Stimulated activated CD8-positive, alpha-beta memory T cell treated with anti-CD3 and anti-CD28 coated beads, Interleukin-15, amount 100 ng/mL, for 24 hours (primary cell): Measurements from ENCODE around the gene ERBB4.

Experiments used
- DNase-seq: peaks from one replicate; pipeline ENCODE4 v3.0.0-alpha.2; 2020; ENCODE audit warnings: low read depth

ERBB4 gene

GRCh38 chr2:211829725-211830124 lies 708.9 kb downstream of the ERBB4 start:
- DNase-seq = no peak

DNA sequence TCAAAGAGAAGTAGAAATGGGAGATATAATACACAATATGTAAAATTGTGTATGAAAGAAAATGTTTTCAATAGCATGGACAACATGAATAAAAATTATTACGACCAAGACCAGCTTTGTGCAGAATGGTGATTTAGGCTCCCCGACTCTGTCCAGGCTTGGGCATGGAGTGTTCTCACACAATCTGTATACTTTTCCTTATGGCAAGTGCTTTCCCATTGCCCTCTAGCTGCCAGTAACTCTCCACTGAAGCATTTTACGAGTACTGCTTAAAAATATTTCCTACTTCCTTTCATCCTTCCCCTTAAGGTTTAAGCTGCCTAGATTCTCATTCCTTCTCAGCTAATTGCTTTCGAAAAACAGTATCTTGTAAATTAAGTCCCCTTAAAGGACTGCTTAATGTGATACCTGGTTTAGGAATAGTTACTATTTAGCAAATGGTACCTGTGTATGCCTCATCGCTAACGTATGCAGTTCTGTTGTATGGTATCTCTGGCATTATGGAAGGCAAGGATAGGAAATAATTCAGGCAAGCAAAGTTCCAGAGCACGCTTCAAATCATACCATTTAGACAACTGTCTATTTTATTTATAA lies 714.6 kb downstream of the ERBB4 start:
- no peak for DNase-seq

DNA sequence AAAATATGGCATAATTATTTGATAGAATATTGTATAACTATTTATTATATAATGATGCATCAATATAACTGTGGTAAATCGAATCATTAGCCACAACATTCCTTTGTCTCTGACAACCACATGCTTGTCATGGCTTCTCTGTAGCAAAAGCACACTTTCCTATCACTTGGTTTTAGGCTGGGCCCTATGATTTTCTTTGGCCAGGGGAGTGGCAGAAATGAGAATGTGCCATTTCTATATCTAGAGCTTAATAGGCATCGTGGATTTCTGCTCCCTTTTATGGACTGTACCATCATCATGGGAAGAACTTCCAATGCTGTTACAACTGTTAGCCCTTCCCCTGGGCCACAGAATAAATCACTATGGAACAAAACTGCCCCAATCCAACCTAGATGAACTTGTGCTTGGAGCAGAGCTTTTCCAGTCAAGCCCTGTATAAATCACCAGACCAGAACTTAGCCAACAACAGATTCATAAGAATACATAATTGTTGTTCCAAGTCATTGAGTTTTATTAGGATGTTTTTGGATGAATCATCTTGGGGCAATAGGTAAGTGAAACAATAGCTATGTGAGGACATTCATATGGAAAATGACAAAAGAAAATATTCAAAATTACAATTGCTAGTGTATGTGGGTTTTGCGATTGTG lies 715.8 kb downstream of the ERBB4 start:
- DNase-seq = no peak

GRCh38 chr2:211816754-211817153 lies 721.8 kb downstream of the ERBB4 start:
- no peak for DNase-seq

GRCh38 chr2:211812587-211812986 lies 726.0 kb downstream of the ERBB4 start:
- no peak for DNase-seq

DNA sequence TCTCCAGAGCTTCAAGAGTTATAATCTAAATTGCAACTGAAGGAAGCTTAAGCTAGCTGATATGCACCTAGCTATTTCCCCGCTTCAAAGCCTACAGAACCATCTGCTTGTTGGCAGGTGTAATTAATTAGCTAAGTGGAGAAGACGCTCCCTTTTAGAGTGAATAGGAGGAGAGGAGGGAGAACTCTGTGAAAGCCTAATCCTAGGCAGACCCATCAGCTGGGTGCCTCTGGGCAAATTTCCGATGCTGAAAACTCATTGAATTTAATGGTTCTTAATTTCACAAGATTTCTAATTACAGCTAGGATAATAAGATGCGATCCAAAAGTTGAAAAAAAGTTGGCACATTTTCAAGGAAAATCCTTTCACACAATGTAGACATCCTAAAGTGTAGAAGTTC lies 735.9 kb downstream of the ERBB4 start:
- DNase-seq = no peak

DNA sequence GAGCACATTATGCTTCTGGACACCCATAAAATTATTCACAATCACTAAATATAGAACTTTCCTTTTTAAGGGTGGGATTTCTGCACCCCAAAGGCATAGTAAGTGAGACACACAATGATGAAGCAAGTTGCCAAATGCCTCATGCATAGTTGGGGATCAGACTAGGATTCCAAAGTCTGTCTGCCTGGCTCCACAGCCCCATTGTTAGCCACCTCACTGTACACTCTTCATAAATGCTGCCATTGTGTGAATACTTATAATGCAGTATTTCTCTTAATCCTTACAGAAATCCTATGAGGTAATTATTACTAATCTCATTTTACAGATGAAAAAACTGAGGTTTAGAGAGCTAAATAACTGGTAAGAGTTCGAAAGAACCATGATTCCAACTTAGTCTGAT lies 738.6 kb downstream of the ERBB4 start:
- no peak for DNase-seq

- no peak for DNase-seq
Observed at GRCh38 chr2:211798868-211799267, 739.7 kb downstream of the ERBB4 start.

- DNase-seq = no peak
Observed at GRCh38 chr2:211793690-211794089, 744.9 kb downstream of the ERBB4 start.

- no peak for DNase-seq
Observed at GRCh38 chr2:211789982-211790381, 748.6 kb downstream of the ERBB4 start.

- no peak for DNase-seq
Observed at GRCh38 chr2:211766689-211767088, 771.9 kb downstream of the ERBB4 start.

GRCh38 chr2:211762479-211762878 lies 776.1 kb downstream of the ERBB4 start:
- no peak for DNase-seq

DNA sequence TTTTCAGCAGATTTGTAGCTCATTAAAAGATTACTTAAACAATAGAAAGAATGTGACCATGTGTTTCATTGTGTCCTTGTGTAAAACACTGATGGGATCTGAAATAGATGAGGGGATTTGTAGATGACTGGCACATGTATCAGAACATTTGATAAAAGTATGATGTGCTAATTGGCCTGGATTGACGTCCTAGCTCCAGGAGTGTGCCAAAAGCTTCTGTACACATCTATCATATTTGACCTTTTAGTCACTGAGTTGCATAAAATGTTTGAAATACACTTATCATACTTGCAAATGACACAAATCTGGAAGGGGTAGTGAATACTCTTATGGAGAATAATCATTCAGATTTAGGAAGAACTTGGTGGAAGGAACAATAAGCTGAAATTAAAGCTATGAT lies 778.5 kb downstream of the ERBB4 start:
- no peak for DNase-seq

DNA sequence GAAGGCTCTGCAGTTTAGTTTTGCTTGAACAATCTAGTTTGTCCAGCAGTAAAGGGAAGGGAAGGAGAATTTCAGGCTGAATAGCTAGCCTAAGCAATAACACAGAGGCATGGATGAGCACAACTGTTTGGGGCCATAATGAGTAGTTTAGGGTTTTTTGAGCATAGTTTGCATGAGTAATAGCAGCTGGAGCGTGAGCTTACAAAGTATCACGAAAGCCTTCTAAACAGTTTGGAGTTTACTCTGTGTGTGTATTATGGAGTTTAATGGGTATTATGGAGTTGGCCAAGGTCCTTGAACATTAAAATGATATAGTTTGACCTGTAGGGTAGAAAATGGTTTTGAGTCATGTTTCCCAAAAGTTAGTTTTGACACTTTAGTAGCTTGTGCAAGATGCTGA lies 782.3 kb downstream of the ERBB4 start:
- no peak for DNase-seq

DNA sequence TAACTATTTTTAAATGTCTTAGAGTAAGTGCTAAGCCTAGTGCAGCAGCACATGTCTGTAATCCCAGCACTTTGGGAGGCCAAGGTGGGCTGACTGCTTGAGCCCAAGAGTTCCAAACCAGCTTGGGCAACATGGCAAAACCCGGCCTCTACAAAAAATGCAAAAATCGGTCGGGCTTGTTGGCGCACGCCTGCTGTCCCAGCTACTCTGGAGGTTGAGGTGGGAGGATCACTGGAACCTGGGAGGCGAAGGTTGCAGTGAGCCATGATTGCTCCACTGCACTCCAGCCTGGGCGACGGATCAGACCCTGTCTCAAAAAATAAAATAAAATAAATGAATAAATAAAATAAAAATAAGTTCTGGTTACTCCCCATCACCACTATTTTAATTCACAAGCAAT lies 783.4 kb downstream of the ERBB4 start:
- no peak for DNase-seq

- DNase-seq = no peak
Observed at GRCh38 chr2:211751848-211752247, 786.8 kb downstream of the ERBB4 start.

DNA sequence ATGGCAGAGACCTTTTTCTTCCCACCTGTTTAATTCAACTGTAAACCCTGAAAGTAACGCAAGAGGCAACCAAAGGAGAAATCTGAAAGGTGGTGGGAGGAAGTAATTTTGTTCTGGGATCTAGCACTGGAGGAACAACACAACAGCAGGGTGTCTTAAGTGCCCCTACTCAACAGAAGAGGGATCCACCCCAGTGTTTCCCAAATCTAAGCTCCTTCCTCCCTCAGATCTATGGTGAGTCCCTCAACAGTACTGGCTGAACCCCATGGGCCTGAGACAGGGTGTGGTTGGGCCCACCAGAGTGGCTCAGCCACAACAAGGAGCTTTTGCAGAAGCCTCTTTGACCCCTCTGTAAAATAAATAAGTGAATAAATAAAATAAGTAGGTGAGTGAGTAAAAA lies 790.3 kb downstream of the ERBB4 start:
- DNase-seq = no peak

DNA sequence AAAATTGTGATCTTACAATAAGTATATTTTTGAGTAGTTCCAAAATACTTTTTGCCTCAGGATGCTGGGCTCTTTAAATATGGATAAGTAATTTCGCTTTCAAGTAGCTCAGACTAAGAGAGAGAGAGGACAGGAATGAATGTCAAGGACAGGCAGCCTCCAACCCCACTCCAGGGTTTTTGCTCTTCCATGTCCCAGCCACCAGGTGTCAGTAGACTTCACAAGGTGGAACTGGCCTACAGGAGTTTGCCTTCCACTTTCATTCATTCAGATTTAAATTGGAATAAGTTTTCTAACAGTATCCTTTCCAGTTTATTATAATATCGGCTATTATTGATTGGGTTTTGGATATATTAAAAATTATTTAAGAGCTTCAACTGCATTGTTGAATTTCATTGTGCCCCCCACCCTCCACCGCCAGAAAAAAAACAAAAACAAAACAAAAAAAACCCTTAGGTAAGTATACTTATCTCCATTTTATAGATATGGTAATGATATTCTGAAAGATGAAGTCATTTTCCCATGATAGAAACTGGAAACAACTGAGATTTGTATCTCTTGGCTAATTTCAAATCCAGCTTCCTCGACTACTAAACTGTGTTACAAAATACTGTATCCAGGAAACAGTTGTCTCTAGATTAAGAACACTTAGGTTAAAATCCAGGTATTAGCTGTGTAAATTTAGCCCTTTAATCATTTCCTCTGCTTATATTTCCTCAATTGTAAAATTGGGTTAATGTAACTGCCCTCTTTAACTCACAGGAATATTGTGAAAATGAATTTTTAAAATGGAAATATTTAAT lies 793.1 kb downstream of the ERBB4 start:
- no peak for DNase-seq

DNA sequence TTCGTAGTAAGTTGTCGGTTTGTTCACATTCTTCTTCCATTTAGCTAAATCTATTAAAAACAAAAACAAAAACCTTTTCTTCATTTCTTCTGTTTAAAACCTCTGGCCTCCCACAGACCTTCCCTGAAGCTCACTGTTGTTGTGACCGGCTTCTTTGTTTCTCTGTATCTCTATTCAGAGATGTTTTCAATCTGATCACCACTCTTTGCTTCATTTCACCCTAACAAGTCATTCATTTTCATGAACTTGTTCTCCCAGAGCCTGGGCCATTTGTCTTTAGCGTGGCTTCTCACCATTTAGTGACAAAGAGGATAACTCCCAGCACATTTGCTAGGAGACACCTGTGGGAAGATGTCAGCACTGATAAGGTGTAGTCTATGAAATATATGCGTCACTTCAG lies 794.2 kb downstream of the ERBB4 start:
- DNase-seq = no peak

DNA sequence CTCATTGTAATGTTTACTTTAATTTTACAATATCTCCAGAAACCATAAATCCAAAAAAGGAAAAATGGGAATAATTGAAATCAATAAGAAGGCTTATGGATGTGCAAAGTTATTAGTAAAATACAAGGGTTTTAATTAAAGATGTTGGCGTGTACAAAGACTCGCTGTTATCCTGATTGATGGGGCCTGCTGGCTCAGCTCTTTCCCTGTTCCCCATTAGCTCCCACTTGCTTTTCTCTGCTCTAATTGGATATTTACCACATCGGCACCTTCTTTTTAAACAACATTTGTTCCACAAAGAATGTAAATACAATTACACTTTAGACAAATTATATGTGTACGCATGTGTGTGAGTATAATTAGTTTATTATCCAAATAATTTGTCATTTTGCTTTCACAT lies 796.6 kb downstream of the ERBB4 start:
- no peak for DNase-seq

GRCh38 chr2:211737282-211737681 lies 801.3 kb downstream of the ERBB4 start:
- DNase-seq = no peak

DNA sequence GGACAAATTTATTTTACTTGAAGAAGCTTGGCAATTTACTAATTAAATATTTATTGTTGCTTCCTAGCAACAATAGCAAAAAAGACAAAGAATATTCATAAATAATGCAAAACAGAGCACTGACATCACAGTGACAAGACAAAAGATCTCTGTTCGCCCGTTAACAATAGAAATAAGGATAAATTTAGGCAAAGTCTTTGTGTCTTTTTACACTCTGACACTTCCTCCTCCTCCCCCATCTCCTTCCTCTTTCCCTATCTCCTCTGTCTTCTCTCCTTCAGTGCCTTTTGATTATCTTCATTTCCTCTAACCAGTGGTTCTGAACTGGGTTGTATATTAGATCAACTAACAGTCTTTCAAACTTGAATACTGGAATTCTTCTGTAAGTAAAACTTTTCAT lies 808.4 kb downstream of the ERBB4 start:
- DNase-seq = no peak

DNA sequence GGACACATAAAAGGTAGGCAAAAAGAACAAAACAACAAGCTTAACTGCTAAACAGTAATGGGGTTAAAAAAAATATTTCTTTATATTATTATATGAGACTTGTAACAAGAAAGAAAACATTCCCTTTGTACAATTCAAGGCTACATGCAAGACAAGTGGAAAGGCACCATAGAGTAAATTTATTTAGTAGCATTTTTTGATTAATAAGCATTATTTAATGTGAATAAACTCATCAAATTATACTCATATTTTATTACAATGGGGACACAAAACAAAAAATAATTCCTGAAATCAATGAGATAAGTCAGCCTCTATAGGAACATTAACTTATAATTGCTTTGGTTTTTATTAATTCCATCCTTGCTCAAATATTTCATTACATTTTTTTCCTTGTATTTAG lies 809.2 kb downstream of the ERBB4 start:
- no peak for DNase-seq

- DNase-seq = no peak
Observed at GRCh38 chr2:211724933-211725332, 813.7 kb downstream of the ERBB4 start.
